RWPE1 (cell line): ENCODE results near the gene ZNF683.

Experiments
- CTCF ChIA-PET: fragments of 350-600 bp; sonication (Branson Sonifier 250); formaldehyde crosslinking; extraction: SDS; loops from one replicate; lab custom pipeline; 2021; lab: Yijun Ruan, JAX
- POLR2A ChIA-PET: fragments of 400-600 bp; formaldehyde crosslinking; extraction: SDS; loops from one replicate; lab custom pipeline; 2020; ENCODE audit warnings: antibody characterized with exemption; ENCODE audit not compliant: low non-redundant PET; lab: Yijun Ruan, JAX
- DNase-seq: peaks from one replicate; pipeline ENCODE4 v3.0.0; 2012; ENCODE audit warnings: low spot score
- H3K27ac ChIP-seq: fragments of 450-650 bp; 2 replicates; pipeline ENCODE4 v1.5.1; 2017
- CTCF ChIP-seq: fragments of 450-650 bp; conservative IDR thresholded peaks from 2 replicates; pipeline ENCODE4 v1.5.1; 2017; ENCODE audit warnings: low read depth, mild to moderate bottlenecking

Gene ZNF683

GRCh38 chr1:26327956-26328362 is 44.6 kb downstream of the ZNF683 start:
- H3K27ac ChIP-seq = peak overlapping the region; percentile 61
- POLR2A ChIA-PET = no interaction called here
- TF ChIP-seq CTCF = no peak
- CTCF ChIA-PET = interaction anchor here (0.7 kb wide), 1 partner anchor 36 kb away, joined by 5 read pairs; no protein-coding TSS in a partner anchor
- DNase-seq = peak; percentile 51

GRCh38 chr1:26324550-26324949 is 48.0 kb downstream of the ZNF683 start:
- TF ChIP-seq CTCF = no peak
- ChIA-PET CTCF (no interaction called here), POLR2A (no interaction called here)
- no peak overlapping the region for H3K27ac ChIP-seq
- DNase-seq = no peak

- no peak for TF ChIP-seq CTCF
- DNase-seq = no peak
- H3K27ac ChIP-seq = no peak overlapping the region
- ChIA-PET POLR2A (interaction anchor here (0.7 kb wide), 1 partner anchor 46 kb away, joined by 6 read pairs; no protein-coding TSS in a partner anchor), CTCF (interaction anchor here (0.7 kb wide), 1 partner anchor 8 kb away, joined by 3 read pairs; no protein-coding TSS in a partner anchor)
Observed at GRCh38 chr1:26323382-26323781, 49.2 kb downstream of the ZNF683 start.

- DNase-seq = no peak
- peak overlapping the region; percentile 26 for H3K27ac ChIP-seq
- ChIA-PET CTCF (interaction anchor here (0.6 to 1.4 kb wide), 30 partner anchors 8 to 1328 kb away, joined by 3 to 9 read pairs (median 4); partner anchors contain the start of genes CEP85, PDIK1L, UBXN11 and ZNF593), POLR2A (no interaction called here)
- TF ChIP-seq CTCF = no peak
Observed at GRCh38 chr1:26322042-26322331, 50.6 kb downstream of the ZNF683 start.

- peak; percentile 71 for DNase-seq
- peak; percentile 89 for TF ChIP-seq CTCF
- ChIA-PET POLR2A (no interaction called here), CTCF (interaction anchor here (0.6 to 1.7 kb wide), 35 partner anchors 9 to 1329 kb away, joined by 3 to 9 read pairs (median 4); partner anchors contain the start of genes CEP85, PDIK1L, UBXN11 and ZNF593)
- peak overlapping the region; percentile 26 for H3K27ac ChIP-seq
Observed at GRCh38 chr1:26321315-26322041, 51.1 kb downstream of the ZNF683 start.

- no peak for DNase-seq
- TF ChIP-seq CTCF = no peak
- H3K27ac ChIP-seq = peak overlapping the region; percentile 26
- POLR2A ChIA-PET = no interaction called here
- CTCF ChIA-PET = interaction anchor here (0.6 to 1.7 kb wide), 13 partner anchors 13 to 209 kb away, joined by 3 to 9 read pairs (median 4); partner anchors contain the start of genes CEP85, PDIK1L and ZNF593
Observed at GRCh38 chr1:26320896-26321295, 51.7 kb downstream of the ZNF683 start.
